ENCODE data around the gene PMEL. TPM values are rescaled to one million over a fixed set of nuclear protein-coding genes. Genes with fewer than 3 reads are reported as not detected.

PMEL gene
- 0.47 TPM in 1 of 2 replicates, not detected in the other for total RNA-seq

GRCh38 chr12:55965941-55966407 is at the start of gene PMEL:
TSS of gene PMEL (minus strand) at chr12:55966042. CDS start at chr12:55966011, 31 bp downstream.

GRCh38 chr12:55996715-55997534 is 31.1 kb upstream of the PMEL start, which contains the start of gene SUOX:
TSS of gene SUOX (plus strand) at chr12:55997276. CDS start at chr12:56002222, 4,946 bp downstream.

GRCh38 chr12:55973599-55974307 is 7.9 kb upstream of the PMEL start, which contains the start of gene RAB5B:
TSS of gene RAB5B (plus strand) at chr12:55974078. CDS start at chr12:55986961, 12,883 bp downstream.

GRCh38 chr12:55966408-55967281 is 803 bp upstream of the PMEL start, which contains the start of gene CDK2:
TSS of gene CDK2 (plus strand) at chr12:55966830. CDS start at chr12:55967009, 179 bp downstream.

GRCh38 chr12:55930771-55931316 is 35.0 kb downstream of the PMEL start, which contains the start of gene DGKA:
TSS of gene DGKA (plus strand) at chr12:55931162. CDS start at chr12:55936504, 5,342 bp downstream.

GRCh38 chr12:55927588-55928502 is 38.0 kb downstream of the PMEL start, which contains the start of gene PYM1:
TSS of gene PYM1 (minus strand) at chr12:55927894. CDS start at chr12:55927761, 133 bp downstream.

Other genes starting within 250 kb of the PMEL start
- gene BLOC1S1, start 250.0 kb downstream of the PMEL start, total RNA-seq = 138 and 163 TPM in 2 replicates
- 3.1 and 8.1 TPM in 2 replicates for gene RDH5, start 245.6 kb downstream of the PMEL start, total RNA-seq
- gene CD63, start 237.0 kb downstream of the PMEL start, total RNA-seq = 1,149 and 1,628 TPM in 2 replicates
- 7.9 and 10.4 TPM in 2 replicates for gene GDF11, start 222.9 kb downstream of the PMEL start, total RNA-seq
- 81.9 and 98.8 TPM in 2 replicates for gene SARNP, start 148.3 kb downstream of the PMEL start, total RNA-seq
- 18.8 and 28.9 TPM in 2 replicates for gene ORMDL2, start 148.0 kb downstream of the PMEL start, total RNA-seq
- gene DNAJC14, start 136.5 kb downstream of the PMEL start, total RNA-seq = 32.1 and 38.2 TPM in 2 replicates
- gene MMP19, start 123.1 kb downstream of the PMEL start, total RNA-seq = 20.8 and 25.9 TPM in 2 replicates
- gene PYM1, start 38.1 kb downstream of the PMEL start, total RNA-seq = 29.2 and 38.9 TPM in 2 replicates
- gene DGKA, start 34.9 kb downstream of the PMEL start, total RNA-seq = 23.0 and 53.5 TPM in 2 replicates
- 10.5 and 17.5 TPM in 2 replicates for gene CDK2, start 788 bp upstream of the PMEL start, total RNA-seq
- gene RAB5B, start 8.0 kb upstream of the PMEL start, total RNA-seq = 60.8 and 74.7 TPM in 2 replicates
- gene SUOX, start 31.2 kb upstream of the PMEL start, total RNA-seq = 7.8 and 12.0 TPM in 2 replicates
- gene IKZF4, start 55.0 kb upstream of the PMEL start, total RNA-seq = 2.0 and 10.4 TPM in 2 replicates
- 1,091 and 4,343 TPM in 2 replicates for gene RPS26, start 75.9 kb upstream of the PMEL start, total RNA-seq
- 1.9 and 4.2 TPM in 2 replicates for gene ERBB3, start 114.1 kb upstream of the PMEL start, total RNA-seq
- gene PA2G4, start 138.5 kb upstream of the PMEL start, total RNA-seq = 69.7 and 70.5 TPM in 2 replicates
- gene RPL41, start 150.6 kb upstream of the PMEL start, total RNA-seq = 4,540 and 5,963 TPM in 2 replicates
- 2.2 and 3.4 TPM in 2 replicates for gene ZC3H10, start 152.2 kb upstream of the PMEL start, total RNA-seq
- 104 and 207 TPM in 2 replicates for gene ESYT1, start 162.2 kb upstream of the PMEL start, total RNA-seq
- gene MYL6B, start 186.5 kb upstream of the PMEL start, total RNA-seq = 68.7 and 103 TPM in 2 replicates
- 1,218 and 3,228 TPM in 2 replicates for gene MYL6, start 192.3 kb upstream of the PMEL start, total RNA-seq
- gene SMARCC2, start 223.4 kb upstream of the PMEL start, total RNA-seq = 30.8 and 40.4 TPM in 2 replicates

Measured in pericardium fibroblast (primary cell).